ENCODE measurements around the gene PIGU.

GRCh38 chr20:34566978-34567891 lies 109.7 kb downstream of the PIGU start:
- TF ChIP-seq CTCF (IDR thresholded peaks at IDR 0.05; ENCODE audit: extremely low read depth in 1 of 2, insufficient read depth in 1 of 2, low read depth in 1 of 2, low read length in 2 of 2) (no peak), POLR2AphosphoS5 (IDR thresholded peaks at IDR 0.05; ENCODE audit: insufficient read depth, low read depth, low read length) (no peak), EZH2 (IDR thresholded peaks at IDR 0.05; ENCODE audit: borderline replicate concordance, low read depth, low read length, severe bottlenecking) (no peak), POLR2A (IDR thresholded peaks at IDR 0.05; ENCODE audit: low read depth, low read length) (no peak), JUN (IDR thresholded peaks at IDR 0.05; ENCODE audit: borderline replicate concordance, insufficient read depth, insufficient read length, low read depth) (no peak), FOS (IDR thresholded peaks at IDR 0.05; ENCODE audit: borderline replicate concordance, insufficient read depth, low read length) (no peak), MYC (IDR thresholded peaks at IDR 0.05; ENCODE audit: low read depth, low read length) (no peak), GATA2 (IDR thresholded peaks at IDR 0.05; ENCODE audit: insufficient read depth, insufficient read length, low read depth, low read length) (no peak)
- TF ChIP-seq, protein P1, sequence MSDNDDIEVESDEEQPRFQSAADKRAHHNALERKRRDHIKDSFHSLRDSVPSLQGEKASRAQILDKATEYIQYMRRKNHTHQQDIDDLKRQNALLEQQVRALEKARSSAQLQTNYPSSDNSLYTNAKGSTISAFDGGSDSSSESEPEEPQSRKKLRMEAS (IDR thresholded peaks at IDR 0.05; ENCODE audit: insufficient read depth, insufficient read length) = no peak

Data from endothelial cell of umbilical vein (primary cell).